Vagina (tissue), 2 donors: ENCODE data around the gene G6PC3.

ENCODE experiments used
- CTCF ChIP-seq, 3 experiments: fragments of 450-650 bp in 2 of 3; fragments of 200-600 bp in 1 of 3; sonication (generic) in 1 of 3; IDR thresholded peaks; one replicate each; pipeline ENCODE4 v1.5.1; 2017 to 2019; ENCODE audit warnings: antibody characterized with exemption in 3 of 3, mild to moderate bottlenecking in 2 of 3, moderate library complexity in 2 of 3
- POLR2A ChIP-seq, 2 donors: fragments of 450-650 bp; IDR thresholded peaks; one replicate each; pipeline ENCODE4 v1.6.1; 2017; ENCODE audit warnings: antibody characterized with exemption in 2 of 2, mild to moderate bottlenecking in 2 of 2, moderate library complexity in 2 of 2
- POLR2AphosphoS5 ChIP-seq, 2 donors: sonication (generic); formaldehyde crosslinking; IDR thresholded peaks; one replicate each; pipeline ENCODE4 v1.9.0; 2017; ENCODE audit warnings: antibody characterized with exemption in 2 of 2, mild to moderate bottlenecking in 2 of 2, low read depth in 1 of 2; ENCODE audit not compliant: insufficient read depth in 1 of 2

GRCh38 chr17:44071198-44071520 is 624 bp downstream of the G6PC3 start:
- no peak for TF ChIP-seq CTCF (IDR thresholded peaks at IDR 0.05)
- TF ChIP-seq POLR2A (IDR thresholded peaks at IDR 0.05): no peak
- no peak for TF ChIP-seq POLR2AphosphoS5 (IDR thresholded peaks at IDR 0.05; ENCODE audit: insufficient read depth in 1 of 2, low read depth in 1 of 2)
